Activated CD8-positive, alpha-beta T cell treated with anti-CD3 and anti-CD28 coated beads for 36 hours (primary cell): ENCODE measurements around the gene DMBX1. TPM values are rescaled to one million over a fixed set of nuclear protein-coding genes. Genes with fewer than 3 reads are reported as not detected.

Experiments used
- ATAC-seq: fragments of 200-7000 bp; cut with Tn5 transposase; one replicate; pipeline ENCODE4 v1.10.0; 2021; ENCODE audit warnings: mild to moderate bottlenecking, moderate library complexity
- CTCF ChIA-PET: fragments of 350-600 bp; sonication (Branson Sonifier 250); formaldehyde crosslinking; loops from one replicate; lab custom pipeline; 2021; ENCODE audit warnings: antibody characterized with exemption; lab: Charles Lee
- POLR2A ChIA-PET: fragments of 350-600 bp; sonication (Branson Sonifier 250); formaldehyde crosslinking; loops from one replicate; lab custom pipeline; 2021; ENCODE audit warnings: antibody characterized with exemption; lab: Charles Lee
- DNase-seq: peaks from one replicate; pipeline ENCODE4 v3.0.0-alpha.2; 2020
- H3K27ac Mint-ChIP-seq: one replicate; pipeline ENCODE4 v1.8.0; 2021; ENCODE audit warnings: mild to moderate bottlenecking, mixed read lengths
- H3K27me3 Mint-ChIP-seq: one replicate; pipeline ENCODE4 v1.8.0; 2021; ENCODE audit warnings: mixed read lengths
- H3K36me3 Mint-ChIP-seq: one replicate; pipeline ENCODE4 v1.8.0; 2021; ENCODE audit warnings: low read depth, mixed read lengths
- H3K4me1 Mint-ChIP-seq: one replicate; pipeline ENCODE4 v1.8.0; 2021; ENCODE audit warnings: low read depth, mixed read lengths
- H3K4me3 Mint-ChIP-seq: one replicate; pipeline ENCODE4 v1.8.0; 2021; ENCODE audit warnings: mild to moderate bottlenecking, moderate library complexity, mixed read lengths
- H3K9me3 Mint-ChIP-seq: one replicate; pipeline ENCODE4 v1.8.0; 2021; ENCODE audit warnings: mixed read lengths
- intact Hi-C: fragments of 100-400 bp; cut with micrococcal nuclease; formaldehyde crosslinking; loops from one replicate; pipeline ENCODE4 v1.10.0; 2022
- total RNA-seq, 2 experiments: library from RNA; stranded (reverse); gene quantifications; one replicate each; pipeline ENCODE4 v1.2.3, GENCODE V29; 2021
- TF ChIP-seq, protein P1 (sequence below): fragments of 200-600 bp; IDR thresholded peaks from one replicate; pipeline ENCODE4 v1.8.0; 2022; ENCODE audit warnings: antibody characterized with exemption, mild to moderate bottlenecking

DMBX1 gene
- total RNA-seq, 2 experiments from 2014 or later: 0.09 TPM; not detected in 1

DNA sequence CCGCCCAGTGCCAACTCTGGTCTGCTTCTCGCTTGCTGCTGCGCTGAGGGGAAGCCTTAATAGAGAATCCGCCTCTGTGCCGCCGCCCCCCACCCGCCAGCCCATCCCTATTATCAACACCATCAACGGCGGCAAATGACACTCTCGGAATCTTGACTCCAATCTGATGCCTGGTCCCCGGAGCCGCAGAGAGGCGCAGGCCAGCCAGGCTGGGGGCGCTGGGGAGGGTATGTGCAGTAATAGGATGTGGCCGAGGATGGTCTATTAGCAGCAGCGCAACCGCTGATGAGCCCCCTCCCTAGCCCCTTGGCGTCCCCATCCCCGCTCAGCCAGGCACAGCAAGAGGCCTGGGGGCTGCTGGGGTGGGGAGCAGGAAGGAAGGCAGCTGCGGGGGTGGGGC lies 15.1 kb upstream of the DMBX1 start:
- peaks cover 21% of the 10 kb centered on the region for H3K27me3 Mint-ChIP-seq

DNA sequence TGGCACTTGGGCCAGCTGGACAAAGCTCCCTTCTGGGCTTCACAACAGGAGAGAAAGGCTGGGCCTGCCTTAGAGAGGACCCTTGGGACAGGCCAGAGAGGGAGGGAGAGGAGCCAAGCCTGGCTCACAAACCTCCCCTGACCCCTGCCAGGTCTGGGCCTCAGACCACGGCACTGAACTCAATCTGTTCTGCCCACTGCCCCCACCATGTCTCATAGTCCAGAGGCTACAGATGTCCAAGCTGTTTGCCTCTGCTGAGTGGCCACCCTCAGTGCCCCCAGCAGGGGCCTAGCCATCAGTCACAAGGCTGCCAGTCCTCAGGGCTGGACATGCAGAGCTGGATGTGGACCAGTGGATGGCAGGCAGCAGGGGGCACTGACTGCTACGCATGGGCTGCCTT lies 13.0 kb upstream of the DMBX1 start:
- Mint-ChIP-seq H3K27me3 (peaks cover 17% of the 10 kb centered on the region), H3K27ac (no peak overlapping the region), H3K36me3 (no peaks in the 10 kb centered on the region), H3K4me1 (no peaks in the 10 kb centered on the region), H3K9me3 (no peaks in the 10 kb centered on the region), H3K4me3 (no peak overlapping the region)
- TF ChIP-seq, protein P1, sequence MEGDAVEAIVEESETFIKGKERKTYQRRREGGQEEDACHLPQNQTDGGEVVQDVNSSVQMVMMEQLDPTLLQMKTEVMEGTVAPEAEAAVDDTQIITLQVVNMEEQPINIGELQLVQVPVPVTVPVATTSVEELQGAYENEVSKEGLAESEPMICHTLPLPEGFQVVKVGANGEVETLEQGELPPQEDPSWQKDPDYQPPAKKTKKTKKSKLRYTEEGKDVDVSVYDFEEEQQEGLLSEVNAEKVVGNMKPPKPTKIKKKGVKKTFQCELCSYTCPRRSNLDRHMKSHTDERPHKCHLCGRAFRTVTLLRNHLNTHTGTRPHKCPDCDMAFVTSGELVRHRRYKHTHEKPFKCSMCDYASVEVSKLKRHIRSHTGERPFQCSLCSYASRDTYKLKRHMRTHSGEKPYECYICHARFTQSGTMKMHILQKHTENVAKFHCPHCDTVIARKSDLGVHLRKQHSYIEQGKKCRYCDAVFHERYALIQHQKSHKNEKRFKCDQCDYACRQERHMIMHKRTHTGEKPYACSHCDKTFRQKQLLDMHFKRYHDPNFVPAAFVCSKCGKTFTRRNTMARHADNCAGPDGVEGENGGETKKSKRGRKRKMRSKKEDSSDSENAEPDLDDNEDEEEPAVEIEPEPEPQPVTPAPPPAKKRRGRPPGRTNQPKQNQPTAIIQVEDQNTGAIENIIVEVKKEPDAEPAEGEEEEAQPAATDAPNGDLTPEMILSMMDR: no peak
- no peak for DNase-seq
- ChIA-PET POLR2A (interaction anchor here (1.3 kb wide), 1 partner anchor 52 kb away, joined by 4 read pairs; no protein-coding TSS in a partner anchor), CTCF (interaction anchor here (1.3 to 3.3 kb wide), 9 partner anchors 10 to 93 kb away, joined by 3 to 77 read pairs (median 6); no protein-coding TSS in a partner anchor)
- no peak for ATAC-seq
- intact Hi-C loops: loop anchor here (1.0 kb wide), 1 partner anchor 52 kb away; no protein-coding TSS in a partner anchor

More for the DNA sequence above, 15.1 kb upstream of the DMBX1 start:
- Mint-ChIP-seq H3K27ac (no peak overlapping the region), H3K4me1 (no peaks in the 10 kb centered on the region), H3K36me3 (no peaks in the 10 kb centered on the region), H3K9me3 (no peaks in the 10 kb centered on the region), H3K4me3 (no peak overlapping the region)
- ChIA-PET CTCF (interaction anchor here (2.2 to 3.3 kb wide), 2 partner anchors 28 to 53 kb away, joined by 7 to 20 read pairs; no protein-coding TSS in a partner anchor), POLR2A (no interaction called here)
- ATAC-seq: no peak
- intact Hi-C loops: no loop called here
- TF ChIP-seq, protein P1: no peak
- no peak for DNase-seq

DNA sequence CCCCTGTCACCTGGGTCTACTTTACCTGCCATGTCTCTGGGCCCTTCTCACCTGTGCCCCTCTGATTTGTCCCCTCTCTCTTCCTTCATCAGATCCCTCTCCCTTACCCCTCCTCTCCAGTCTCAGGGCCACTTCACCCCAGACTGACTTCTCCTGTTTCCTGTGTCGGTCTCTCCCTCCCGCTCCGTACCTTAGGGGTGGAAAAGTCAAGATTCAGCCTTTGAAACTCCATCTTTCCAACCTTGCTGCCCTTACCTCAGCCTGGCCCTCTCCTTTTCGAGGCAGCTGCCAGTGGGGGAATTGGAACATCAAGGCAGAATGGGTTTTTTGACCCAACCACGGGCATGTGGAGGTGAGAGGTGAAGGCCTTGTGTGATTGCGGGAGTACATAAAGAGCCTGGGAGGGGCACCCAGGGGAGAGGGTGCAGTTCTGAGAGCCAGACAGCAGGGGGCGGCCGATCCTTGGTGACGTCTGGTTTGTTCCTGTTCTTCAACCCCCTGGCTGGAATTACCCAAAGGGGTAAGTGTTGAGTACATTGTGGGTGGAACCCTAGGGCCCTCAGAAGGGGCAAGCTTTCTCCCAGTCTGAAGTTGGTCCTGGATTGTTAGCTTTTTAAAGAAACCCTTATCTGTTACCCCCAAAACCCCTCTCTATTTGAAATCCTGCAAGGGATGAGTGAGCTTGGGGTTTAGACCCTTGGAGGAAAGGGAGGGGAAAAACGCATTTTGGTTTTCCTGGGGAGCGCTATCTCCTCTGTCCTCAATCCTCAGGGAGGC lies 12.3 kb upstream of the DMBX1 start:
- ChIA-PET POLR2A (interaction anchor here (1.3 kb wide), 1 partner anchor 51 kb away, joined by 4 read pairs; no protein-coding TSS in a partner anchor), CTCF (interaction anchor here (0.8 to 3.3 kb wide), 19 partner anchors 10 to 248 kb away, joined by 3 to 77 read pairs (median 5); a partner anchor contains a TSS)
- peak; percentile 86 for DNase-seq
- Mint-ChIP-seq H3K9me3 (no peaks in the 10 kb centered on the region), H3K4me3 (no peak overlapping the region), H3K4me1 (no peaks in the 10 kb centered on the region), H3K27me3 (peaks cover 17% of the 10 kb centered on the region), H3K27ac (no peak overlapping the region), H3K36me3 (no peaks in the 10 kb centered on the region)
- TF ChIP-seq, protein P1: peak; percentile 92
- intact Hi-C loops: loop anchor here (1.0 kb wide), 1 partner anchor 51 kb away; no protein-coding TSS in a partner anchor
- ATAC-seq: peak; percentile 99

DNA sequence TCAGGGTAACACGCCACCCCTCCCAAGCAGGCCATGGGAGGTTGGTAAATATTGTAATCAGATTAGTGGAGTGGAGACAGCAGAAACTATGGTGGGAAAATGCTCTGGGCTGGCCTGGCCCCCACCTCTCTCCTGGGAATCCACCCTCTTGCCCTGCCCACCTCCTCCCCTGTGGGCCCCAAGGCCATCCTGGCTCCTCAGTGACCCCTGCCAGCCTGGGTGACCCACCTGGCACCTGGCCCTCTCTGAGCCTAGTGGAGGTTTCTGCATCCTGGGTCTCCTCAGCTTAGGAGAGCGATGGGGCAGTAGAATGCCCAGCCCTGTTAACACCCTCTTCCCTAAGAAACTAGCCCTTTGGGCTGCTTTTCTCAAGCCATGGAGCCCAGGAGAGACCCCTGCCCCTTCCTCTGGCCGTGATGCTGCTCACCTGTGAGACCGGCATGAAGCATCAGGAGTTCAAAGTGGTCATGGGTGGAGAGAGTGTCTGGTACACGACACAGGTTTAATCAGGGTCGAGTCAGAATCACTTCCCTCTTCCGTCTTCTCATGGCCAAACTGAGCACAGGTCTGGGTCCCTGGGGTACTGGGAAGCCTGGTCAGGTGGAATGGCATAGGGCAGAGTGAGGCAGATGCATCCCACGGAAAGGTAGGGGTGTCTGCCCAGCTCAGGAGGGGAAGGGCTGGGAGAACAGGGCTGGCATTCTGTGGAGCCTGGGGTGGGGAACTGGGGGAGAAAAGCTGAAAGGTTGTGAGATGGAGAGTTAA lies 10.7 kb upstream of the DMBX1 start:
- intact Hi-C loops: no loop called here
- Mint-ChIP-seq H3K9me3 (no peaks in the 10 kb centered on the region), H3K27ac (no peak overlapping the region), H3K4me3 (no peak overlapping the region), H3K27me3 (peaks cover 25% of the 10 kb centered on the region), H3K36me3 (no peaks in the 10 kb centered on the region), H3K4me1 (no peaks in the 10 kb centered on the region)
- ATAC-seq (no peak), DNase-seq (no peak)
- ChIA-PET POLR2A (interaction anchor here (1.3 to 1.6 kb wide), 2 partner anchors 44 to 48 kb away, joined by 3 to 6 read pairs; no protein-coding TSS in a partner anchor), CTCF (interaction anchor here (1.0 to 5.6 kb wide), 10 partner anchors 14 to 246 kb away, joined by 3 to 77 read pairs (median 4); a partner anchor contains a TSS)
- TF ChIP-seq, protein P1: no peak
